Activated CD8-positive, alpha-beta memory T cell treated with anti-CD3 and anti-CD28 coated beads for 24 hours (primary cell): ENCODE data around the gene ATXN1L.
A peak's percentile ranks its signal among the peaks of the same experiment; 100 is the strongest.
"Not testable (repeated sequence)": the region's sequence is repeated elsewhere in the genome, so short reads cannot be mapped to it uniquely, and the experiment has no call there.

ENCODE experiments used
- DNase-seq: peaks from one replicate; pipeline ENCODE4 v3.0.0-alpha.2; 2020

ATXN1L gene

DNA sequence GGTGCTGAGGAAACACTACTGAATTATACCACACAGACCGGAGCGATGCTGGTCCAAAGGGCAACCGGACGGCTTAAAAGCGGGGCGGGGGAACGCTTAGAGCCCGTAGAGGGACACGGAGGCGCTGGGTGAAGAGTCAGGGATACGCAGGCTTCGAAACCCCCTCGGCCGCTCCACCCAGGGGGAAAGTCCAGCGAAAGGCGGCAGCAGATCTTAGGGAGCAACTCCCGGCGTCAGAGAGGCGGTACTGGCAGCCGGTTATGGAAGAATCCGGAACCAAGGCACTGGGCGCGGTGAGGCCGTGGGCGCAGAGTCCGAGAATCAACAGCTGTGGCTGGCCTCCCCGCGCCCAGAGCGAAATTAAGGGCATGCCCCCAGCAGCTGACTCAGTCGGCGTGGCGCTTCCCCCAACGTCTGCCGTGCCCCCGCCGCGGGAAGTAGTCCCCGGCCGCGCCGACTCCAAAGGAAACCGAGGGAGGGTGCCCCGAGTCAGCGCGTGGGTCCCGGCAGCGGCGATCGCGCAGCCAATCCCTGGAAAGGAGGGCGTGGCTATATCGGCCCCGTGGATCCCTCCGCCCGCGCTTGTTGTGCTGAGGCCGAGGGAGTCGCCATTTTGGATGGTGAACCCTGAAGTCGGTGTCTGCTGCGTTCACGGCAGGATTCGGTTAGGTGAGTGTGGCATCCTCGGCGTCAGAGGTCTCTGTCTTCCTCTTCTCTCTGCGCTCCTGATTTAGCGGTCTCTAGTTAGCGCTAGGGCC is 49.3 kb downstream of the ATXN1L start, which contains the start of gene IST1:
Gene IST1 (plus strand): TSS at position 611 of the 758 bp plus-strand sequence. CDS start 20,110 bp downstream, outside the sequence.
- DNase-seq = peak; percentile 98

- no peak for DNase-seq
Measured at GRCh38 chr16:71895679-71896365, 50.0 kb downstream of the ATXN1L start.

DNA sequence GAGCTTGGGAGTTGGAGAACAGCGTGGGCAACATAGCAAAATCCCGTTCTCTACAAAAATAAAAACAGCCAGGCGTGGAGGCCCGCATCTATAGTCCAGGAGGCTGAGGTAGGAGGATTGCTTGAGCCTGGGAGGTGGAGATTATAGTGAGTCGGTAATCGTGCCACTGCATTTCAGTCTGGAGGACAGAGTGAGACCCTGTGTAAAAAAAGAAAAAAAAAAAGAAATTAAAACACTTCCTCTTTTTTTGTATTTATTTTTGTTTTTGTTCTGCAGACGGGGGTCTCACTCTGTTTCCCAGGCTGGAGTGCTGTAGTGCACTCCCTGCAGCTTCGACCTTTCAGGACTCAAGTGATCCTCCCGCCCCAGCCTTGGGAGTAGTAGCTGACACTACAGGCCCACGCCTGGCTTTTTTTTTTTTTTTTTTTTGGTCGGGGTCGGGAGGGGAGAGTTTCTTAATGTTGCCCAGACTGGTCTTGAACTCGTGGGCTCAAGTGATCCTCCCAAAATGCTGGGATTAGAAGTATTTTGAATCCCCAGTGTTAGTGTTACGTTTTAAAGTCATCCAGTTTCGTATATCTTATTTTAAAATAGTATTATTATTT is 51.1 kb downstream of the ATXN1L start:
- DNase-seq = no peak

DNA sequence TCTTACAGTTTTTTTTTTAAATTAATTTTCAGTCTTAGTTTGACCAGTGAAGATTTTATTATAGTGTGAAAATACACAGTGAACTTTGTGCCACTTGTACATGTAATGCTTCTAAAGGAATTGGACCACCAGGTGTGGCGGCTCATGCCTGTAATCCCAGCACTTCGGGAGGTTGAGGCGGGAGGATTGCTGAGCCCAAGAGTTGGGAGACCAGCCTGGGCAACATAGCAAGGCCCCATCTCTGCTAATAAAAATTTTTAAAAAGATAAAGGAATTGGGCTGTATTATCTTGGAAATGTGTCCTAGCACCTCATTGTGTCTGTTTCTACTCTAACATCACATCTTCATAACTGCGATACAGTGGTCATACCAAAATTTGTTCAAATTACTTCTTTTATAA is 53.4 kb downstream of the ATXN1L start:
- no peak for DNase-seq

GRCh38 chr16:71902656-71903365 is 57.0 kb downstream of the ATXN1L start:
- no peak for DNase-seq

DNA sequence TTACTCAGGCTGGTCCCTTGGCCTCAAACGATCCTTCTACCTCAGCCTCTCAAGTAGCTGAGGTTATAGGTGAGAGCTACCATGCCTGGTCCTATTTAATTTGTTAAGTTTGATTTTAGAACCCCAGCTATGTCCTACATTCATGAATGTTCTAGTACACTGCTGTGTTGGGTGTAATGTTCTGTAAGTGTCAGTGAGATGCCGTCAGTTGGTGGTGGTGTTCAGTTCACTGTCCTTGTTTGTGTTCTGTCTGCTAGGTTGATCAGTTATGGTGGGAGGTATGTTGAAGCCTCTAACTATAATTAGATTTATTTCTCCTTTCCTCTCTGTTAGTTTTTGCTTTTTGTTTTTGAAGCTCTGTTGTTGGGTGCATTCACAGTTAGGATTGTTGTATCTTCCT is 57.8 kb downstream of the ATXN1L start:
- DNase-seq = no peak

GRCh38 chr16:71904239-71904638 is 58.5 kb downstream of the ATXN1L start:
- DNase-seq = no peak

- not testable (repeated sequence) for DNase-seq
Measured at GRCh38 chr16:71905765-71906164, 60.0 kb downstream of the ATXN1L start.
